ENCODE measurements around the gene ELP6.
"Not testable (repeated sequence)": the region's sequence is repeated elsewhere in the genome, so short reads cannot be mapped to it uniquely, and the experiment has no call there.

The ELP6 gene

GRCh38 chr3:47473391-47473790, 40.1 kb downstream of the ELP6 start:
- no peak for TF ChIP-seq CTCF (IDR thresholded peaks at IDR 0.05; ENCODE audit: control insufficient read depth, insufficient read depth, low read depth, low read length, missing control alignments)
- H3K4me3 ChIP-seq (ENCODE audit: control insufficient read depth, low read depth, low read length), result no peak overlapping the region
- no peak for DNase-seq (ENCODE audit: low read depth)

DNA sequence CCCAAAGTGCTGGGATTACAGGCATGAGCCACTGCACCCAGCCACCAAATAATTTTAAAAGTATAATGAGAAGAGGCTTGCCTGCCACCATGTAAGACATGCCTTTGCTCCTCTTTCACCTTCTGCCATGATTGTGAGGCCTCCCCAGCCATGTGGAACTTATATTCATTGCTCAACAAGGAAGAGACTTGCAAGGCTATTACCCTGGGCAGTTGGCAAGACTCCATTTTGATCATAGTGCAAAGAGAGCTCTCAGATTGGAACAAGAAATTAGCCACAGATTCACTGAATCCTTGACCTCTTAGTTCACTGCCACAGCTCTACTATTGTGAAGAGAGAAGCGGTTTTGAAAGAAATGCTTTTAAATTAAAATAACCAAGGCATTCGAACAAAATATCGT, 43.9 kb downstream of the ELP6 start:
- TF ChIP-seq CTCF (IDR thresholded peaks at IDR 0.05; ENCODE audit: control insufficient read depth, insufficient read depth, low read depth, low read length, missing control alignments), result no peak
- no peak overlapping the region for H3K4me3 ChIP-seq (ENCODE audit: control insufficient read depth, low read depth, low read length)
- peak; percentile 18 for DNase-seq (ENCODE audit: low read depth)

DNA sequence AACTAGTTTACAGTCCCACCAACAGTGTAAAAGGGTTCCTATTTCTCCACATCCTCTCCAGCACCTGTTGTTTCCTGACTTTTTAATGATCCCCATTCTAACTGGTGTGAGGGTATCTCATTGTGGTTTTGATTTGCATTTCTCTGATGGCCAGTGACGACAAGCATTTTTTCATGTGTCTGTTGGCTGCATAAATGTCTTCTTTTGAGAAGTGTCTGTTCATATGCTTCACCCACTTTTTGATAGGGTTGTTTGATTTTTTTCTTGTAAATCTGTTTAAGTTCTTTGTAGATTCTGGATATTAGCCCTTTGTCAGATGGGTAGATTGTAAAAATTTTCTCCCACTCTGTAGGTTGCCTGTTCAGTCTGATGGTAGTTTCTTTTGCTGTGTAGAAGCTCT, 45.2 kb downstream of the ELP6 start:
- H3K4me3 ChIP-seq (ENCODE audit: control insufficient read depth, low read depth, low read length), result not testable (repeated sequence)

DNA sequence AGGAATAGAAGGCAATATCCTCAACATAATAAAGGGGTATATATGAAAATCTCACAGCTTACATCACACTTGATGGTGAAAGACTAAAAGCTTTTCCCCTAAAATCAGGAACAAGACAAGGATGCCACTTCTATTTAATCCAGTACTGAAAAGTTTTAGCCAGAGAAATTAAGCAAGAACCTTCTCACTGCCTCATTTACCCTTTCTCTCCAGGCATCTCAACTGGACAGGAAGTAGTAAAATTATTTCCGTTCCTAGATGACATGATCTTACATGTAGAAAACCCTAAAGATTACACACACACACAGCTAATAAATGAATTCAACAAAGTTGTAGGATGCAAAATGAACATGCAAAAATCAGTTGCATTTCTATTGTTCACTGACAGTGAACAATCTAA, 48.9 kb downstream of the ELP6 start:
- TF ChIP-seq CTCF (IDR thresholded peaks at IDR 0.05; ENCODE audit: control insufficient read depth, insufficient read depth, low read depth, low read length, missing control alignments), result no peak

More for the DNA sequence above, 45.2 kb downstream of the ELP6 start:
- DNase-seq (ENCODE audit: low read depth), result not testable (repeated sequence)

DNA sequence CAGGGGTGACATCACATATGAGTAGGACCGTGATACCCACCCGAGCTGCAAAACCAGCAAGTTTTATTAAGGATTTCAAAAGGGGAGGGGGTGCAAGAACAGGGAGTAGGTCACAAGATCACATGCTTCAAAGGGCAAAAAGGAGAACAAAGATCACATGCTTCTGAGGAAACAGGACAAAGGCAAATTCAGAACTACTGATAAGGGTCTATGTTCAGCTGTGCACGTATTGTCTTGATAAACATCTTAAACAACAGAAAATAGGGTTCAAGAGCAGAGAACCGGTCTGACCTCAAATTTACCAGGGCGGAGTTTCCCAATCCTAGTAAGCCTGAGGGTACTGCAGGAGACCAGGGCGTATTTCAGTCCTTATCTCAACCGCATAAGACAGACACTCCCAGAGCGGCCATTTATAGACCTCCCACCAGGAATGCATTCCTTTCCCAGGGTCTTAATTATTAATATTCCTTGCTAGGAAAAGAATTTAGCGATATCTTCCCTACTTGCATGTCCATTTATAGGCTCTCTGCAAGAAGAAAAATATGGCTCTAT, 53.9 kb downstream of the ELP6 start:
- H3K4me3 ChIP-seq (ENCODE audit: control insufficient read depth, low read depth, low read length); DNase-seq (ENCODE audit: low read depth): not testable (repeated sequence)

More for the DNA sequence above, 48.9 kb downstream of the ELP6 start:
- no peak overlapping the region for H3K4me3 ChIP-seq (ENCODE audit: control insufficient read depth, low read depth, low read length)
- DNase-seq (ENCODE audit: low read depth), result no peak

DNA sequence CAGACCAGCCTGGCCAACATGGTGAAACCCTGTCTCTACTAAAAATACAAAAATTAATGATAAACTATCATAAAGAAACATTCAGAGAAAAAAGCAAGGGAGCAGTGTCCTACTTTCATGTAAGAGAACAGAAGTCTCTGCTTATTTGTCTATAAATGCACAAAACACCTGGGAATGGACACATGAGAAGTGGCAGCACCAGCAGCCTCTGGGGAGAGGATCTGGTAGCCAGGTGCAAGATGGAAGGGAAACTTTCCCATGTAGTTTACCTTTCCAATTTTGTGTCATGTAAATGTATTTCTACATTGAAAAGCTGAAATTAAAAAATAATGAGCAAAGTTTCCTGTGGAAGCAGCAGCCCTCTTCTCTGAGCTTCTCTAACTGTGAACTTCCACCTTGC, 56.5 kb downstream of the ELP6 start:
- TF ChIP-seq CTCF (IDR thresholded peaks at IDR 0.05; ENCODE audit: control insufficient read depth, insufficient read depth, low read depth, low read length, missing control alignments), result no peak
- no peak overlapping the region for H3K4me3 ChIP-seq (ENCODE audit: control insufficient read depth, low read depth, low read length)
- no peak for DNase-seq (ENCODE audit: low read depth)

DNA sequence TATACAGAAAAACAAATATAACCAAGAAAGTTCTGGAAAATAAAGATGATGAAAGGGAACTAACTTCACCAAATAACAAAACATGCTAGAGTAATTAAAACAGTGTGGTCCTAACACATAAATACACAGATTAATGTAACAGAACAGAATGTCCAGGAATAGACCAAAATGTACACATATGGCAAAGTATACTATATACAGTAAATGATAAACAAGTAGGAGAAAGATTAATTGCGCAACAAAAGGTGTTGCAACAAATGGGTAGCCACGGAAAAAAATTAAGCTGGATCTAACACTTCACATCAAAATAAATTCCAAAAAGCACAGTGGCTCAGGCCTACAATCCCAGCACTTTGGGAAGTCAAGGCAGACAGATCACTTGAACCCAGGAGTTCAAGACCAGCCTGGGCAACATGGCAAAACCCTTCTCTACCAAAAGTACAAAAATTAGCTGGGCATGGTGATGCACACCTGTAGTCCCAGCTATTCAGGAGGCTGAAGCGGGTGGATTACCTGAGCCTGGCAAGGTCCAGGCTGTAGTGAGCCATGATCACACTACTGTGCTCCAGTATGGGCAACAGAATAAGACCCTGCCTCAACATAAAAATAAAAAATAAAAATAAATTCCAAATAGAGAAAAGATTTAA, 57.6 kb downstream of the ELP6 start:
- no peak overlapping the region for H3K4me3 ChIP-seq (ENCODE audit: control insufficient read depth, low read depth, low read length)
- DNase-seq (ENCODE audit: low read depth), result no peak
- TF ChIP-seq CTCF (IDR thresholded peaks at IDR 0.05; ENCODE audit: control insufficient read depth, insufficient read depth, low read depth, low read length, missing control alignments), result no peak

All from AG09309 (cell line).